Measurements from ENCODE around the gene C1QL1.

The C1QL1 gene

GRCh38 chr17:44982113-44982702 is 14.1 kb upstream of the C1QL1 start:
- Histone ChIP-seq H3K9ac (ENCODE audit: low read length) (no peak overlapping the region), H4K20me1 (ENCODE audit: insufficient read depth, low read length) (no peaks in the 10 kb centered on the region), H3K4me2 (ENCODE audit: low read depth, low read length) (no peak overlapping the region), H3K4me3 (ENCODE audit: low read length) (no peak overlapping the region), H3K9me2 (replicated peaks; ENCODE audit: insufficient read depth, low read length) (no peaks in the 10 kb centered on the region), H3K79me2 (ENCODE audit: low read length) (no peaks in the 10 kb centered on the region), H3F3A (ENCODE audit: insufficient read depth, low read length) (no peaks in the 10 kb centered on the region), H3K27ac (ENCODE audit: low read length) (no peak overlapping the region), H3K27me3 (replicated peaks; ENCODE audit: insufficient read depth, low read length) (peaks cover 53% of the 10 kb centered on the region), H3K9me3 (replicated peaks; ENCODE audit: insufficient read depth, low read length) (no peaks in the 10 kb centered on the region), H2AFZ (ENCODE audit: low read length) (no peak overlapping the region), H3K4me1 (ENCODE audit: low read length) (no peaks in the 10 kb centered on the region), H3K36me3 (replicated peaks; ENCODE audit: insufficient read depth, low read length) (no peaks in the 10 kb centered on the region)
- DNase-seq: no peak
- TF ChIP-seq EZH2 (optimal IDR thresholded peaks at IDR 0.05; ENCODE audit: low read depth, low read length): no peak
- no peak for TF ChIP-seq CTCF (IDR thresholded peaks at IDR 0.05; ENCODE audit: low read length)
- no peak for TF ChIP-seq EZH2phosphoT487 (IDR thresholded peaks at IDR 0.05; ENCODE audit: low read length)

GRCh38 chr17:44981221-44981968 is 13.3 kb upstream of the C1QL1 start:
- no peaks in the 10 kb centered on the region for H3K9me2 ChIP-seq (replicated peaks; ENCODE audit: insufficient read depth, low read length)
- H2AFZ ChIP-seq (ENCODE audit: low read length): no peak overlapping the region
- H3K27me3 ChIP-seq (replicated peaks; ENCODE audit: insufficient read depth, low read length): peaks cover 53% of the 10 kb centered on the region
- no peaks in the 10 kb centered on the region for H3F3A ChIP-seq (ENCODE audit: insufficient read depth, low read length)
- no peak for TF ChIP-seq EZH2phosphoT487 (IDR thresholded peaks at IDR 0.05; ENCODE audit: low read length)
- TF ChIP-seq EZH2 (optimal IDR thresholded peaks at IDR 0.05; ENCODE audit: low read depth, low read length): no peak
- no peak for TF ChIP-seq CTCF (IDR thresholded peaks at IDR 0.05; ENCODE audit: low read length)
- H3K4me2 ChIP-seq (ENCODE audit: low read depth, low read length): no peak overlapping the region
- no peaks in the 10 kb centered on the region for H3K79me2 ChIP-seq (ENCODE audit: low read length)
- no peaks in the 10 kb centered on the region for H3K4me1 ChIP-seq (ENCODE audit: low read length)
- no peaks in the 10 kb centered on the region for H3K36me3 ChIP-seq (replicated peaks; ENCODE audit: insufficient read depth, low read length)
- no peak overlapping the region for H3K4me3 ChIP-seq (ENCODE audit: low read length)
- no peaks in the 10 kb centered on the region for H3K9me3 ChIP-seq (replicated peaks; ENCODE audit: insufficient read depth, low read length)
- H4K20me1 ChIP-seq (ENCODE audit: insufficient read depth, low read length): no peaks in the 10 kb centered on the region
- DNase-seq: no peak
- H3K9ac ChIP-seq (ENCODE audit: low read length): no peak overlapping the region
- H3K27ac ChIP-seq (ENCODE audit: low read length): no peak overlapping the region

- H3K79me2 ChIP-seq (ENCODE audit: low read length): no peaks in the 10 kb centered on the region
- no peaks in the 10 kb centered on the region for H3K4me1 ChIP-seq (ENCODE audit: low read length)
- DNase-seq: no peak
- H3K27me3 ChIP-seq (replicated peaks; ENCODE audit: insufficient read depth, low read length): peaks cover 62% of the 10 kb centered on the region
- no peaks in the 10 kb centered on the region for H4K20me1 ChIP-seq (ENCODE audit: insufficient read depth, low read length)
- no peaks in the 10 kb centered on the region for H3K36me3 ChIP-seq (replicated peaks; ENCODE audit: insufficient read depth, low read length)
- H3K9ac ChIP-seq (ENCODE audit: low read length): no peak overlapping the region
- H3K4me2 ChIP-seq (ENCODE audit: low read depth, low read length): no peak overlapping the region
- TF ChIP-seq CTCF (IDR thresholded peaks at IDR 0.05; ENCODE audit: low read length) (no peak), EZH2 (optimal IDR thresholded peaks at IDR 0.05; ENCODE audit: low read depth, low read length) (no peak), EZH2phosphoT487 (IDR thresholded peaks at IDR 0.05; ENCODE audit: low read length) (no peak)
- H3K27ac ChIP-seq (ENCODE audit: low read length): no peak overlapping the region
- no peak overlapping the region for H2AFZ ChIP-seq (ENCODE audit: low read length)
- no peaks in the 10 kb centered on the region for H3F3A ChIP-seq (ENCODE audit: insufficient read depth, low read length)
- no peaks in the 10 kb centered on the region for H3K9me2 ChIP-seq (replicated peaks; ENCODE audit: insufficient read depth, low read length)
- no peak overlapping the region for H3K4me3 ChIP-seq (ENCODE audit: low read length)
- no peaks in the 10 kb centered on the region for H3K9me3 ChIP-seq (replicated peaks; ENCODE audit: insufficient read depth, low read length)
Measured at GRCh38 chr17:44979426-44979995, 11.4 kb upstream of the C1QL1 start.
